ENCODE measurements around the gene PSMD13. TPM values are rescaled to one million over a fixed set of nuclear protein-coding genes. Genes with fewer than 3 reads are reported as not detected.

PSMD13 gene
- total and polyA plus RNA-seq, 2 of the 13 experiments (the other 11 are each of a cell fraction or from before 2014, with no cell fraction given): 83.0 to 117 TPM

DNA sequence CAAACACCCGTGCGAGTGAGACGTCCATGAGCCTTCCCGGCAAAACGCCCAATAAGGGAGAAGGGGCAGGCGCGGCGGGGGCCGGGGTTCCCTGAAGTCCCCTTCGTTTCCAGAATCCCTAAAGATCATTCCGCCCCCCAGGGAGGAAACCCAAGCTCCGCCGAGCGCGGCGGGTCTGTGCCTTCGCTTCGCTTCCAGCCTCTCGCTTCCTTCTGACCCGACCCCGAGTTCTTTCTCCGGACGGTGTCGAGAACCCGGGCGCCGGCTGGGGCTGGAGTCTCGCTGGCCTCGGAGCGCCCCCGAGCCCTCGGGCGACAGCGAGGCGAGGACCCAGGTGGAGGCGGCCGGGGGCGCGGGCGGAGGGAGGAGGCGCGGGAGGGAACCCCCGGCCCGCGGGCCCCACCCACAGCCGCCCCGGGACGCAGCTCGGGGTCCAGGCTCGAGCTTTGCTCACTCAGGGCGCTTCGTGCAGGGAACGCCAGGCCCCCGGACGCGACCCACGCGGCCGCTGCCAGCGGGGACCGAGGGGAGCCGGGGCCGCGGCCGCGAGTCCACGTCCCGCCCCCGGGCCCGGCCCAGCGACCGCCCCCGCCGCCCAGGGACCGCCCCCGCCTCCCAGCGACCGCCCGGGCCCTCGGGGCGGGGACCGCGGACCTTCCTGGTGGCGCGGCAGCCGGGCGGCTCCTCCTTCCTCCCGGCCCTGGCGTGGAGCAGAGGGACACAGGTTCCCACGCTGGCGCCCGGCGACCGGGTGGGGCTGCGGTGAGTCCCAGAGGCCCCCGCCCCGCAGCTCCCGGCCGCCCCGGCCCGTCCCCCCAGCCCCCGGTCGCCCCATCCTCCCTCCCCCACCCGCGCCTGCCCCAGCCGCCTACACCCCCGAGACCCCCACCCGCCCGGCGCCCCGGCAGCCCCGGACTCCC lies 52.0 kb downstream of the PSMD13 start, which contains the start of gene PGGHG (continued):
- TF ChIP-seq ATF2 (CRISPR knock-in tag; IDR thresholded peaks at IDR 0.05): no peak
- TF ChIP-seq, protein P1, sequence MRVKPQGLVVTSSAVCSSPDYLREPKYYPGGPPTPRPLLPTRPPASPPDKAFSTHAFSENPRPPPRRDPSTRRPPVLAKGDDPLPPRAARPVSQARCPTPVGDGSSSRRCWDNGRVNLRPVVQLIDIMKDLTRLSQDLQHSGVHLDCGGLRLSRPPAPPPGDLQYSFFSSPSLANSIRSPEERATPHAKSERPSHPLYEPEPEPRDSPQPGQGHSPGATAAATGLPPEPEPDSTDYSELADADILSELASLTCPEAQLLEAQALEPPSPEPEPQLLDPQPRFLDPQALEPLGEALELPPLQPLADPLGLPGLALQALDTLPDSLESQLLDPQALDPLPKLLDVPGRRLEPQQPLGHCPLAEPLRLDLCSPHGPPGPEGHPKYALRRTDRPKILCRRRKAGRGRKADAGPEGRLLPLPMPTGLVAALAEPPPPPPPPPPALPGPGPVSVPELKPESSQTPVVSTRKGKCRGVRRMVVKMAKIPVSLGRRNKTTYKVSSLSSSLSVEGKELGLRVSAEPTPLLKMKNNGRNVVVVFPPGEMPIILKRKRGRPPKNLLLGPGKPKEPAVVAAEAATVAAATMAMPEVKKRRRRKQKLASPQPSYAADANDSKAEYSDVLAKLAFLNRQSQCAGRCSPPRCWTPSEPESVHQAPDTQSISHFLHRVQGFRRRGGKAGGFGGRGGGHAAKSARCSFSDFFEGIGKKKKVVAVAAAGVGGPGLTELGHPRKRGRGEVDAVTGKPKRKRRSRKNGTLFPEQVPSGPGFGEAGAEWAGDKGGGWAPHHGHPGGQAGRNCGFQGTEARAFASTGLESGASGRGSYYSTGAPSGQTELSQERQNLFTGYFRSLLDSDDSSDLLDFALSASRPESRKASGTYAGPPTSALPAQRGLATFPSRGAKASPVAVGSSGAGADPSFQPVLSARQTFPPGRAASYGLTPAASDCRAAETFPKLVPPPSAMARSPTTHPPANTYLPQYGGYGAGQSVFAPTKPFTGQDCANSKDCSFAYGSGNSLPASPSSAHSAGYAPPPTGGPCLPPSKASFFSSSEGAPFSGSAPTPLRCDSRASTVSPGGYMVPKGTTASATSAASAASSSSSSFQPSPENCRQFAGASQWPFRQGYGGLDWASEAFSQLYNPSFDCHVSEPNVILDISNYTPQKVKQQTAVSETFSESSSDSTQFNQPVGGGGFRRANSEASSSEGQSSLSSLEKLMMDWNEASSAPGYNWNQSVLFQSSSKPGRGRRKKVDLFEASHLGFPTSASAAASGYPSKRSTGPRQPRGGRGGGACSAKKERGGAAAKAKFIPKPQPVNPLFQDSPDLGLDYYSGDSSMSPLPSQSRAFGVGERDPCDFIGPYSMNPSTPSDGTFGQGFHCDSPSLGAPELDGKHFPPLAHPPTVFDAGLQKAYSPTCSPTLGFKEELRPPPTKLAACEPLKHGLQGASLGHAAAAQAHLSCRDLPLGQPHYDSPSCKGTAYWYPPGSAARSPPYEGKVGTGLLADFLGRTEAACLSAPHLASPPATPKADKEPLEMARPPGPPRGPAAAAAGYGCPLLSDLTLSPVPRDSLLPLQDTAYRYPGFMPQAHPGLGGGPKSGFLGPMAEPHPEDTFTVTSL (CRISPR knock-in tag; IDR thresholded peaks at IDR 0.05; ENCODE audit: borderline replicate concordance): no peak
- no peak for TF ChIP-seq RBAK (CRISPR knock-in tag; IDR thresholded peaks at IDR 0.05)
- TF ChIP-seq MEF2D (CRISPR knock-in tag; IDR thresholded peaks at IDR 0.05): no peak
- TF ChIP-seq ZNF207 (IDR thresholded peaks at IDR 0.05; ENCODE audit: borderline replicate concordance): no peak
- no peak for TF ChIP-seq DZIP1 (CRISPR knock-in tag; IDR thresholded peaks at IDR 0.05)
- TF ChIP-seq WIZ (CRISPR knock-in tag; IDR thresholded peaks at IDR 0.05): no peak
- no peak for TF ChIP-seq POLR2G (IDR thresholded peaks at IDR 0.05; ENCODE audit: low read depth, low read length)
- TF ChIP-seq, protein P2, sequence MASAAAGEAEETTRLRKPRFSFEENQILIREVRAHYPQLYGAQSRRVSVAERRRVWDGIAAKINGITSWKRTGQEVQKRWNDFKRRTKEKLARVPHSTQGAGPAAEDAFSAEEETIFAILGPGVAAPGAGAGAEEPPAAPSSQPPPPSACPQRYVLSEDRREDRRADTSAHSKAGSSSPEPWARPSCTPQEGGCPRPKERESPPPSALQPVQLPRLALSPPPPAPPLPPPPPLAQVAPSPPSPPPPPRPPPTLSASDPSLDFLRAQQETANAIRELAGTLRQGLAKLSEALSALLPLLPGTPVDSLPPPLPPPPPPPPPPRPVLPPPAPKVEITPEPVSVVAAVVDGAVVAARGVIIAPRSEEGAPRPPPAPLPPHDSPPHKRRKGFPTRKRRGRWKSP (CRISPR knock-in tag; IDR thresholded peaks at IDR 0.05): no peak
- TF ChIP-seq, protein P3, sequence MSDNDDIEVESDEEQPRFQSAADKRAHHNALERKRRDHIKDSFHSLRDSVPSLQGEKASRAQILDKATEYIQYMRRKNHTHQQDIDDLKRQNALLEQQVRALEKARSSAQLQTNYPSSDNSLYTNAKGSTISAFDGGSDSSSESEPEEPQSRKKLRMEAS (IDR thresholded peaks at IDR 0.05): no peak; the same call in 1 of the 2 replicates
- no peak for TF ChIP-seq ZNF3 (CRISPR knock-in tag; IDR thresholded peaks at IDR 0.05)
- TF ChIP-seq SMC3 (IDR thresholded peaks at IDR 0.05; ENCODE audit: low read length): no peak
- no peak for TF ChIP-seq TAF15 (IDR thresholded peaks at IDR 0.05; ENCODE audit: low read depth, low read length, poor library complexity, severe bottlenecking)
- TF ChIP-seq PHB2 (IDR thresholded peaks at IDR 0.05; ENCODE audit: partially characterized antibody): no peak
- TF ChIP-seq ZNF331 (CRISPR knock-in tag; IDR thresholded peaks at IDR 0.05): no peak
- no peak for TF ChIP-seq NFYB (CRISPR knock-in tag; IDR thresholded peaks at IDR 0.05)
- TF ChIP-seq AGO1 (IDR thresholded peaks at IDR 0.05; ENCODE audit: low read depth, low read length, poor library complexity, severe bottlenecking): no peak

All from HepG2 (cell line).